A673 (cell line): ENCODE measurements around the gene TRIM65.

Experiments used
- CTCF ChIP-seq: fragments of 300-800, 200-600 bp; sonication (generic); conservative IDR thresholded peaks from 2 replicates; pipeline ENCODE4 v1.5.1; 2017; ENCODE audit warnings: low read depth, mild to moderate bottlenecking, antibody characterized with exemption, low read length, moderate library complexity, mixed read lengths
- EZH2 ChIP-seq: fragments of 200-600 bp; sonication (generic); IDR thresholded peaks from 2 replicates; pipeline ENCODE4 v1.6.1; 2017; ENCODE audit warnings: borderline replicate concordance, low read depth, mild to moderate bottlenecking, mixed read lengths, antibody characterized with exemption, low read length; ENCODE audit not compliant: poor library complexity, severe bottlenecking

DNA sequence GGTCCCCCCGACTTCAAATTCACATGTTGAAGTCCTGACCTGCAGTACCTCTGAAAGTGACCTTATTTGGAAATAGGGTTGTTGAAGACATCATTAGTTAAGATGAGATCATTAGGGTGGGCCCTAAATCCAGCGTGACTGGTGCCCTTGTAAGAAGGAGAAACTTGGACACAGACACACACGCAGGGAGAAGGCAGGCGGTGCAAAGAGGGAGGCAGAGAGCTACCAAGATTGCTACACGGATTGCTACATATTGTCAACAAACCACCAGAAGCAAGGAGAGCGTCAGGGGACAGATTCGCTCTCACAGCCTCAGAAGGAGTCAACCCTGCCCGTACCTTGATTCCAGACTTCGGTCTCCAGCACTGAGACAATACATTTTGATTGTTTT, 34.8 kb downstream of the TRIM65 start:
- TF ChIP-seq CTCF (no peak), EZH2 (no peak)
